B cell (primary cell): Measurements from ENCODE around the gene PSMB5. TPM values are rescaled to one million over a fixed set of nuclear protein-coding genes. Genes with fewer than 3 reads are reported as not detected.

ENCODE experiments used
- ATAC-seq: fragments of 200-7000 bp; cut with Tn5 transposase; one replicate; pipeline ENCODE4 v1.10.0; 2021; ENCODE audit warnings: low read depth, mild to moderate bottlenecking, moderate number of reproducible peaks, moderate library complexity
- CTCF ChIA-PET: fragments of 350-600 bp; sonication (Branson Sonifier 250); formaldehyde crosslinking; loops from one replicate; lab custom pipeline; 2021; ENCODE audit warnings: antibody characterized with exemption, inconsistent platforms; lab: Charles Lee
- POLR2A ChIA-PET: fragments of 350-600 bp; sonication (Branson Sonifier 250); formaldehyde crosslinking; loops from one replicate; lab custom pipeline; 2021; ENCODE audit warnings: antibody characterized with exemption; lab: Charles Lee
- DNase-seq: peaks from one replicate; pipeline ENCODE4 v3.0.0; 2013
- H2AFZ ChIP-seq: 2 replicates; pipeline ENCODE4 v1.6.1; 2012; ENCODE audit warnings: mild to moderate bottlenecking, low read depth, low read length; ENCODE audit not compliant: insufficient read depth, poor library complexity, severe bottlenecking
- H3K27ac ChIP-seq, 2 donors: 1 replicate in 1 of 2; 2 replicates in 1 of 2; pipeline ENCODE4 v1.5.1; 2012 to 2013; ENCODE audit warnings: low read length in 2 of 2, mild to moderate bottlenecking in 2 of 2, moderate library complexity in 1 of 2
- H3K27me3 ChIP-seq, 4 experiments: fragments of 200-600 bp in 1 of 4; sonication (generic) in 1 of 4; replicated peaks in 1 of 4; 1 replicate in 2 of 4; 2 replicates in 2 of 4; pipeline versions ENCODE4 v1.6.1 to v1.7.0; 2013 to 2016; ENCODE audit warnings: low read length in 3 of 4, mild to moderate bottlenecking in 2 of 4, mixed read lengths in 1 of 4, moderate library complexity in 1 of 4; ENCODE audit not compliant: insufficient read depth in 4 of 4, control insufficient read depth in 3 of 4; ENCODE audit errors: control extremely low read depth in 1 of 4
- H3K36me3 ChIP-seq, 2 experiments: replicated peaks in 1 of 2; 1 replicate in 1 of 2; 2 replicates in 1 of 2; pipeline versions ENCODE4 v1.6.1 to v1.7.1; 2013; ENCODE audit warnings: low read length in 1 of 2; ENCODE audit not compliant: insufficient read depth in 2 of 2, control insufficient read depth in 1 of 2; ENCODE audit errors: control extremely low read depth in 1 of 2, extremely low read depth in 1 of 2
- H3K4me1 ChIP-seq, 2 donors: fragments of 200-600 bp in 1 of 2; sonication (generic) in 1 of 2; 1 replicate in 1 of 2; 2 replicates in 1 of 2; pipeline versions ENCODE4 v1.5.1 to v1.6.1; 2013 to 2017; ENCODE audit warnings: low read length in 2 of 2; ENCODE audit not compliant: control insufficient read depth in 2 of 2, insufficient read depth in 2 of 2
- H3K4me2 ChIP-seq: replicated peaks from 2 replicates; pipeline ENCODE3; 2012; ENCODE audit warnings: mild to moderate bottlenecking, low read depth, low read length; ENCODE audit not compliant: poor library complexity, severe bottlenecking
- H3K4me3 ChIP-seq, 5 experiments: fragments of 200-600 bp in 1 of 5; sonication (generic) in 1 of 5; 1 replicate in 3 of 5; 2 replicates in 2 of 5; pipeline versions ENCODE4 v1.5.1 to v1.7.0; 2011 to 2016; ENCODE audit warnings: low read length in 4 of 5, mild to moderate bottlenecking in 4 of 5, low read depth in 2 of 5, control low read depth in 1 of 5, moderate library complexity in 1 of 5; ENCODE audit not compliant: insufficient read depth in 1 of 5; ENCODE audit errors: control extremely low read depth in 1 of 5, extremely low read depth in 1 of 5
- H3K79me2 ChIP-seq: fragments of 200-600 bp; sonication (generic); one replicate; pipeline ENCODE4 v1.6.0; 2016; ENCODE audit warnings: low read length; ENCODE audit not compliant: control insufficient read depth, insufficient read depth
- H3K9ac ChIP-seq: fragments of 200-600 bp; sonication (generic); 2 replicates; pipeline ENCODE4 v1.6.1; 2017; ENCODE audit warnings: mild to moderate bottlenecking, low read length, moderate library complexity
- H3K9me3 ChIP-seq, 3 donors: one replicate each; pipeline versions ENCODE4 v1.6.1 to v1.7.1; 2013; ENCODE audit warnings: low read length in 2 of 3; ENCODE audit not compliant: control insufficient read depth in 2 of 3, insufficient read depth in 1 of 3; ENCODE audit errors: control extremely low read depth in 1 of 3
- H4K20me1 ChIP-seq: 2 replicates; pipeline ENCODE4 v1.6.0; 2012; ENCODE audit warnings: mild to moderate bottlenecking, low read length; ENCODE audit not compliant: insufficient read depth, control insufficient read depth, poor library complexity, severe bottlenecking
- H3K27ac Mint-ChIP-seq: one replicate; pipeline ENCODE4 v1.8.0; 2021; ENCODE audit warnings: mixed read lengths
- H3K27me3 Mint-ChIP-seq: one replicate; pipeline ENCODE4 v1.8.0; 2021; ENCODE audit warnings: mixed read lengths
- H3K4me1 Mint-ChIP-seq: one replicate; pipeline ENCODE4 v1.8.0; 2021; ENCODE audit warnings: mixed read lengths
- H3K4me3 Mint-ChIP-seq: one replicate; pipeline ENCODE4 v1.8.0; 2021; ENCODE audit warnings: mixed read lengths
- H3K9me3 Mint-ChIP-seq: one replicate; pipeline ENCODE4 v1.8.0; 2022; ENCODE audit warnings: mixed read lengths; ENCODE audit not compliant: insufficient read depth
- CTCF ChIP-seq: fragments of 200-600 bp; IDR thresholded peaks from one replicate; pipeline ENCODE4 v1.8.0; 2022; ENCODE audit warnings: antibody characterized with exemption, mild to moderate bottlenecking
- EZH2 ChIP-seq: IDR thresholded peaks from 2 replicates; pipeline ENCODE4 v1.6.1; 2012; ENCODE audit warnings: borderline replicate concordance, low read depth, mild to moderate bottlenecking, moderate library complexity, low read length; ENCODE audit not compliant: insufficient read depth, poor library complexity, severe bottlenecking
- WGBS: methylation state at CpG from one replicate; pipeline ENCODE4 v1.1.5; 2013; ENCODE audit warnings: missing lambda C conversion rate; ENCODE audit not compliant: insufficient coverage; 5-methylcytosine and 5-hydroxymethylcytosine counted together
- intact Hi-C: fragments of 100-400 bp; cut with micrococcal nuclease; formaldehyde crosslinking; loops from one replicate; pipeline ENCODE4 v1.10.0; 2022
- polyA plus RNA-seq: library from polyadenylated mRNA; depleted of rRNA; stranded (reverse); fragments of >200 nt; gene quantifications from 2 replicates; pipeline ENCODE4 v1.2.3, GENCODE V29; 2012
- total RNA-seq, 2 donors: library from RNA; stranded (reverse); fragments of 120-200 nt in 1 of 2; gene quantifications; 1 replicate in 1 of 2; 2 replicates in 1 of 2; pipeline versions ENCODE4 v1.2.3 to v1.2.4, GENCODE V29; 2013 to 2022

PSMB5 gene
- total and polyA plus RNA-seq, 2 donors (not counting 1 experiment from before 2014, with no cell fraction given), result 16.5 to 29.0 TPM

GRCh38 chr14:22997676-22998323, 36.9 kb downstream of the PSMB5 start:
- TF ChIP-seq EZH2, result no peak
- TF ChIP-seq CTCF, result no peak
- Mint-ChIP-seq H3K4me3 (no peak overlapping the region), H3K27ac (no peak overlapping the region), H3K27me3 (no peaks in the 10 kb centered on the region), H3K4me1 (peaks cover 2% of the 10 kb centered on the region), H3K9me3 (no peaks in the 10 kb centered on the region)
- no peaks in the 10 kb centered on the region for H4K20me1 ChIP-seq
- no peaks in the 10 kb centered on the region for H3K27me3 ChIP-seq
- no peak overlapping the region for H2AFZ ChIP-seq
- no peak for DNase-seq
- H3K4me3 ChIP-seq, result no peak overlapping the region
- H3K27ac ChIP-seq, result no peak overlapping the region
- no peaks in the 10 kb centered on the region for H3K9me3 ChIP-seq
- ChIA-PET CTCF (interaction anchor here (1.0 to 36.3 kb wide), 4 partner anchors 8 to 62 kb away, joined by 3 to 1134 read pairs (median 62); partner anchors contain the start of genes AJUBA and CDH24), POLR2A (no interaction called here)
- no peak for ATAC-seq
- H3K36me3 ChIP-seq, result peaks cover 0 to 19% of the 10 kb centered on the region in 2 experiments
- H3K4me2 ChIP-seq, result no peak overlapping the region
- H3K9ac ChIP-seq, result no peak overlapping the region
- H3K79me2 ChIP-seq, result no peaks in the 10 kb centered on the region
- 95% methylated on average over 2 of the region's 9 CpGs for WGBS
- no peaks in the 10 kb centered on the region for H3K4me1 ChIP-seq
- intact Hi-C loops, result no loop called here
